Vagina (tissue), 2 donors: ENCODE measurements around the gene SLC16A11. TPM values are rescaled to one million over a fixed set of nuclear protein-coding genes. Genes with fewer than 3 reads are reported as not detected.
A peak's percentile ranks its signal among the peaks of the same experiment; 100 is the strongest.

Experiments
- DNase-seq, 2 donors: peaks; one replicate each; pipeline ENCODE4 v3.0.0-alpha.2; 2017; ENCODE audit errors: extremely low spot score in 2 of 2
- H3K27ac ChIP-seq: fragments of 200-600 bp; sonication (generic); one replicate; pipeline ENCODE4 v1.5.1; 2019
- H3K27me3 ChIP-seq: fragments of 200-600 bp; sonication (generic); one replicate; pipeline ENCODE4 v1.5.1; 2019
- H3K36me3 ChIP-seq, 2 donors: fragments of 200-600 bp; sonication (generic); one replicate each; pipeline ENCODE4 v1.5.1; 2017 to 2019
- H3K4me1 ChIP-seq: fragments of 200-600 bp; sonication (generic); one replicate; pipeline ENCODE4 v1.5.1; 2019
- H3K4me3 ChIP-seq, 2 donors: fragments of 200-600 bp; sonication (generic); 1 replicate in 1 of 2; 2 replicates in 1 of 2; pipeline ENCODE4 v1.5.1; 2016 to 2019
- H3K9me3 ChIP-seq: fragments of 200-600 bp; sonication (generic); one replicate; pipeline ENCODE4 v1.5.1; 2019
- CTCF ChIP-seq, 3 experiments: fragments of 450-650 bp in 2 of 3; fragments of 200-600 bp in 1 of 3; sonication (generic) in 1 of 3; IDR thresholded peaks; one replicate each; pipeline ENCODE4 v1.5.1; 2017 to 2019; ENCODE audit warnings: antibody characterized with exemption in 3 of 3, mild to moderate bottlenecking in 2 of 3, moderate library complexity in 2 of 3
- POLR2A ChIP-seq, 2 donors: fragments of 450-650 bp; IDR thresholded peaks; one replicate each; pipeline ENCODE4 v1.6.1; 2017; ENCODE audit warnings: antibody characterized with exemption in 2 of 2, mild to moderate bottlenecking in 2 of 2, moderate library complexity in 2 of 2
- POLR2AphosphoS5 ChIP-seq, 2 donors: sonication (generic); formaldehyde crosslinking; IDR thresholded peaks; one replicate each; pipeline ENCODE4 v1.9.0; 2017; ENCODE audit warnings: antibody characterized with exemption in 2 of 2, mild to moderate bottlenecking in 2 of 2, low read depth in 1 of 2; ENCODE audit not compliant: insufficient read depth in 1 of 2
- intact Hi-C: fragments of 100-400 bp; cut with DNase I; formaldehyde crosslinking; loops from one replicate; pipeline ENCODE4 v1.15.1; 2023
- total RNA-seq: library from RNA; depleted of rRNA; stranded (reverse); fragments of >200 nt; gene quantifications from one replicate; pipeline ENCODE4 v1.2.3, GENCODE V29; 2016

The SLC16A11 gene
- total RNA-seq, 1 donor from 2014 or later: not detected

- Histone ChIP-seq H3K9me3 (no peaks in the 10 kb centered on the region), H3K27me3 (no peaks in the 10 kb centered on the region), H3K4me1 (peaks cover 71% of the 10 kb centered on the region), H3K4me3 (peak overlapping the region; percentile 68 to 85), H3K27ac (peak overlapping the region; percentile 96), H3K36me3 (no peaks in the 10 kb centered on the region)
- intact Hi-C loops: no loop called here
- TF ChIP-seq POLR2A (IDR thresholded peaks at IDR 0.05) (peak in 1 of 2 donors; percentile 70), CTCF (IDR thresholded peaks at IDR 0.05) (peak in 2 of 3 experiments; percentile 32 to 75), POLR2AphosphoS5 (IDR thresholded peaks at IDR 0.05; ENCODE audit: insufficient read depth in 1 of 2, low read depth in 1 of 2) (peak; percentile 79 to 94)
- peak in 1 of 2 donors; percentile 97 for DNase-seq
These were observed 29.5 kb downstream of the SLC16A11 start for GRCh38 chr17:7014261-7014994.

- Histone ChIP-seq H3K4me3 (peak overlapping the region; percentile 68 to 85), H3K27me3 (no peaks in the 10 kb centered on the region), H3K36me3 (no peaks in the 10 kb centered on the region), H3K9me3 (no peaks in the 10 kb centered on the region), H3K4me1 (peaks cover 55% of the 10 kb centered on the region), H3K27ac (peak overlapping the region; percentile 96)
- no peak for DNase-seq
- intact Hi-C loops: no loop called here
- TF ChIP-seq CTCF (IDR thresholded peaks at IDR 0.05): no peak
- no peak for TF ChIP-seq POLR2A (IDR thresholded peaks at IDR 0.05)
- no peak for TF ChIP-seq POLR2AphosphoS5 (IDR thresholded peaks at IDR 0.05; ENCODE audit: insufficient read depth in 1 of 2, low read depth in 1 of 2)
These were observed 32.0 kb downstream of the SLC16A11 start for GRCh38 chr17:7011942-7012254.

GRCh38 chr17:7011415-7011814 lies 32.5 kb downstream of the SLC16A11 start:
- TF ChIP-seq CTCF (IDR thresholded peaks at IDR 0.05): no peak
- no peak for TF ChIP-seq POLR2A (IDR thresholded peaks at IDR 0.05)
- TF ChIP-seq POLR2AphosphoS5 (IDR thresholded peaks at IDR 0.05; ENCODE audit: insufficient read depth in 1 of 2, low read depth in 1 of 2): no peak
- H3K36me3 ChIP-seq: no peaks in the 10 kb centered on the region
- no peaks in the 10 kb centered on the region for H3K9me3 ChIP-seq
- no peaks in the 10 kb centered on the region for H3K27me3 ChIP-seq
- peak overlapping the region; percentile 96 for H3K27ac ChIP-seq
- H3K4me3 ChIP-seq: peak overlapping the region; percentile 68 to 85
- intact Hi-C loops: no loop called here
- no peak for DNase-seq
- H3K4me1 ChIP-seq: peaks cover 50% of the 10 kb centered on the region

GRCh38 chr17:7010523-7010922 lies 33.4 kb downstream of the SLC16A11 start:
- no peak overlapping the region for H3K4me3 ChIP-seq
- H3K4me1 ChIP-seq: peaks cover 44% of the 10 kb centered on the region
- H3K27me3 ChIP-seq: no peaks in the 10 kb centered on the region
- no peak overlapping the region for H3K27ac ChIP-seq
- no peaks in the 10 kb centered on the region for H3K36me3 ChIP-seq
- no peak for TF ChIP-seq POLR2A (IDR thresholded peaks at IDR 0.05)
- no peak for TF ChIP-seq POLR2AphosphoS5 (IDR thresholded peaks at IDR 0.05; ENCODE audit: insufficient read depth in 1 of 2, low read depth in 1 of 2)
- no peak for TF ChIP-seq CTCF (IDR thresholded peaks at IDR 0.05)
- intact Hi-C loops: no loop called here
- H3K9me3 ChIP-seq: no peaks in the 10 kb centered on the region
- DNase-seq: no peak

- Histone ChIP-seq H3K4me3 (no peak overlapping the region), H3K4me1 (peaks cover 24% of the 10 kb centered on the region), H3K36me3 (peaks cover 0 to 10% of the 10 kb centered on the region in 2 donors), H3K9me3 (no peaks in the 10 kb centered on the region), H3K27me3 (no peaks in the 10 kb centered on the region), H3K27ac (no peak overlapping the region)
- no peak for DNase-seq
- TF ChIP-seq CTCF (IDR thresholded peaks at IDR 0.05) (no peak), POLR2A (IDR thresholded peaks at IDR 0.05) (no peak), POLR2AphosphoS5 (IDR thresholded peaks at IDR 0.05; ENCODE audit: insufficient read depth in 1 of 2, low read depth in 1 of 2) (no peak)
- intact Hi-C loops: loop anchor here (10.0 kb wide), 1 partner anchor 342 kb away; no protein-coding TSS in a partner anchor
These were observed 36.7 kb downstream of the SLC16A11 start for GRCh38 chr17:7007143-7007542.
